SHP77 (cell line): ENCODE measurements around the gene GPRIN1.

Experiments
- DNase-seq, 2 experiments: peaks; one replicate each; lab custom pipeline; 2025; lab: John Stamatoyannopoulos, UW

Gene GPRIN1

GRCh38 chr5:176643491-176644219, 33.7 kb upstream of the GPRIN1 start:
- DNase-seq: no peak

GRCh38 chr5:176642675-176643490, 32.9 kb upstream of the GPRIN1 start:
- DNase-seq: no peak

GRCh38 chr5:176640616-176641015, 30.7 kb upstream of the GPRIN1 start:
- DNase-seq: no peak

- no peak for DNase-seq
These were observed 30.0 kb upstream of the GPRIN1 start for GRCh38 chr5:176639981-176640380.

GRCh38 chr5:176639208-176639607, 29.3 kb upstream of the GPRIN1 start:
- no peak for DNase-seq

GRCh38 chr5:176638437-176638836, 28.5 kb upstream of the GPRIN1 start:
- DNase-seq: no peak

GRCh38 chr5:176637556-176637955, 27.6 kb upstream of the GPRIN1 start:
- no peak for DNase-seq

- DNase-seq: no peak
These were observed 26.5 kb upstream of the GPRIN1 start for GRCh38 chr5:176636426-176636825.

GRCh38 chr5:176633598-176633997, 23.6 kb upstream of the GPRIN1 start:
- no peak for DNase-seq

GRCh38 chr5:176632745-176633144, 22.8 kb upstream of the GPRIN1 start:
- DNase-seq: no peak

GRCh38 chr5:176631383-176632200, 21.6 kb upstream of the GPRIN1 start:
- DNase-seq: no peak

- DNase-seq: no peak
These were observed 20.8 kb upstream of the GPRIN1 start for GRCh38 chr5:176630681-176631222.

GRCh38 chr5:176629853-176630680, 20.1 kb upstream of the GPRIN1 start, which contains the start of the genes EIF4E1B and SNCB:
Gene EIF4E1B (plus strand): TSS chr5:176630675. CDS start chr5:176642788, 12,113 bp downstream.
Gene SNCB (minus strand): TSS chr5:176630534. CDS start chr5:176629654, 880 bp downstream.
- no peak for DNase-seq

- DNase-seq: no peak
These were observed 19.4 kb upstream of the GPRIN1 start for GRCh38 chr5:176629317-176629852.

GRCh38 chr5:176628406-176629228, 18.7 kb upstream of the GPRIN1 start:
- no peak for DNase-seq

- DNase-seq: no peak
These were observed 17.6 kb upstream of the GPRIN1 start for GRCh38 chr5:176627582-176627981.

- no peak for DNase-seq
These were observed 16.9 kb upstream of the GPRIN1 start for GRCh38 chr5:176626876-176627236.

GRCh38 chr5:176625966-176626875, 16.3 kb upstream of the GPRIN1 start:
- DNase-seq: no peak

- DNase-seq: no peak
These were observed 15.6 kb upstream of the GPRIN1 start for GRCh38 chr5:176625512-176625911.
